Stimulated activated CD8-positive, alpha-beta memory T cell treated with anti-CD3 and anti-CD28 coated beads, Interleukin-15, amount 100 ng/mL, for 24 hours (primary cell): ENCODE measurements around the gene CEP20.
"Not testable (repeated sequence)": the region's sequence is repeated elsewhere in the genome, so short reads cannot be mapped to it uniquely, and the experiment has no call there.

ENCODE experiments used
- DNase-seq: peaks from one replicate; pipeline ENCODE4 v3.0.0-alpha.2; 2020; ENCODE audit warnings: low read depth

CEP20 gene, protein sequence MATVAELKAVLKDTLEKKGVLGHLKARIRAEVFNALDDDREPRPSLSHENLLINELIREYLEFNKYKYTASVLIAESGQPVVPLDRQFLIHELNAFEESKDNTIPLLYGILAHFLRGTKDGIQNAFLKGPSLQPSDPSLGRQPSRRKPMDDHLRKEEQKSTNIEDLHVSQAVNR

DNA sequence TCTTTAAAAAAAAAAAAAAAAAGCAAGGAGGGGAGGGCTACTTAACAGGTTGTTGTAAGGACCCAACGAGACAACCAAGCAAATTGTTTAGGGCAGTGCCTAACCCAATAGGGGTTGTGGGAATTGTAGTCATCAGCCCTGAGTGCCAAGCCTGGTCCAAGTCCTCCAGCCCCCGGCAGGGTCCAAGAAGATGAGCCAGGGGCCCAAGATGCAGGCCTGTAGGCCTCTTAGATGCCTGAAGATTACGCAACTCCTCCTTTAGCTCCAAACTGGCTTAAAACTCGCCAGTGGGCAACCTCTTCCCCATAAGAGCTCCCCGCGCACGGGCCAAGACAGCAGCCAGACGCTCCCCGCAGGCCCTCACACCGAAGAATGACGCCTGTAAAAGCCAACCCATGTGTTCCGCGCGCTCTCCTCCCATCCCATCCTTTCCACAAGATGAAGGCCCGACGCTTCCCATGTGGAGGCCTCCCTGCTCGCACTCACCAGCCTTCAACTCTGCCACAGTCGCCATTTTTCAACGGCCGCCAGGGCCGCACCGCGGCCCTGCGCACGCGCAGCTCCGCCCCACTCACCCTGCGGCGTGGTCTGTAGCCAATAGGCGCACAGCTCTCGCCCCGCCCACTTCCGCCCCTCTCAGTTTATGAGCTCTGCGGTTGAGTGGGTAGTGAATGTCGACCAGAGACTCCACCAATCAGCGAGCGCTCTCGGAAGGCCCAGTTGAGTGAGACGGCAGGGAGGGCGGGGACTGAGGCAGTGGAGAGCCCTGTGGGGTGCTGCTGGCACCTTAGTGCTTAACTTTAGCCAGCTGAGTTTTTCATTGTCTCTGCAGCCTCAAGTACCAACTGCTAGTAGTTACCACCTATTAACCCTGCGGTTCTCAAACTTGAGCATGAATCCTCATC, at the start of gene CEP20:
CEP20 (minus strand) TSS at position 532 of the 905 bp plus-strand sequence; CDS start at position 514, 18 bp downstream.
- DNase-seq = peak; percentile 99

DNA sequence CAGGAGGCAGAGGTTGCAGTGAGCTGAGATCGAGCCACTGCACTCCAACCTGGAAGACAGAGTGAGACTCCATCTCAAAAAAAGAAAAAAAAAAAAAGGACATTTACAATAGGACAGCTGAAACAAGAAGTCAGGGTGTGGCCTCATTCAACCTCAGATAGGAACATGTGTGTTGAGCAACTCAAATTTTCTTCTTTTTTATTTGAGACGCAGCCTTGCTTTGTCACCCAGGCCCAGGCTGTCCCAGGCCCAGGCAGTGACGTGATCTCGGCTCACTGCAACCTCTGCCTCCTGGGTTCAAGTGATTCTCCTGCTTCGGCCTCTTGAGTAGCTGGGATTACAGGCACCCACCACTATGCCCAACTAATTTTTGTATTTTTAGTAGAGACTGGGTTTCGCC, 48.4 kb upstream of the CEP20 start:
- not testable (repeated sequence) for DNase-seq

GRCh38 chr16:15934991-15935390, 46.6 kb upstream of the CEP20 start:
- DNase-seq = no peak

GRCh38 chr16:15933781-15934180, 45.4 kb upstream of the CEP20 start:
- DNase-seq = no peak

DNA sequence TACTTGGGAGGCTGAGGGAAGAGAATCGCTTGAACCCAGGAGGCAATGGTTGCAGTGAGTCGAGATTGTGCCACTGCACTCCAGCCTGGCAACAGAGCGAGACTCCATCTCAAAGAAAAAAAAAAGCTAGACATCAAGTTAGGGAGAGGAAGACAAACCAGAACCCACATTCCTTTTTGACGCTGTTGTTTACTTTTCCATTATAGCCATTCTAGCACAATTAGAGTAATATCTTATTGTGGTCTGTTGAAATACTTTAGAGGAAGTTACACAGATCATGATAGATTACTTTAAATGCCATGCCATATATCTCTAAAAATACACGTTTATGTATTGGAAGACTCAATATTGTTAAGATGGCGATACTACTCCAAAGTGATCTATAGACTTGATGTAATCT, 44.5 kb upstream of the CEP20 start:
- DNase-seq = no peak

GRCh38 chr16:15928261-15929104, 40.1 kb upstream of the CEP20 start:
- DNase-seq = no peak

GRCh38 chr16:15925631-15926030, 37.2 kb upstream of the CEP20 start:
- DNase-seq = no peak

GRCh38 chr16:15924996-15925395, 36.6 kb upstream of the CEP20 start:
- no peak for DNase-seq

DNA sequence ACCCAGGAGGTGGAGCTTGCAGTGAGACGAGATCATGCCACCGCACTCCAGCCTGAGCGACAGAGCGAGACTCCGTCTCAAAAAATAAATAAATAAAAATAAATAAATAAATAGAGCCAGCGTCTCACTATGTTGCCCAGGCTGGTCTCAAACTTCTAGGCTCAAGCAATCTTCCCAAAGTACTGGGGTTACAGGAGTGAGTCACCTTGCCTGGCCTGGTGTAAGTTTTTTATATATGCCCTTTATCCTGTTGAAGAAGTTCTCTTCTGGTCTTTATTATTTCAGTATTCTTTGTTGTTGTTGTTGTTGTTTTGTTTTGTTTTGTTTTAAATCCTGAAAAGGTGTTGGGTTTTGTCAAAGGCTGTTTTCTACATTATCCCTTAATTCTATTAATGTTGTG, 30.9 kb upstream of the CEP20 start:
- DNase-seq = no peak

- not testable (repeated sequence) for DNase-seq
Measured at GRCh38 chr16:15918314-15918713, 29.9 kb upstream of the CEP20 start.

DNA sequence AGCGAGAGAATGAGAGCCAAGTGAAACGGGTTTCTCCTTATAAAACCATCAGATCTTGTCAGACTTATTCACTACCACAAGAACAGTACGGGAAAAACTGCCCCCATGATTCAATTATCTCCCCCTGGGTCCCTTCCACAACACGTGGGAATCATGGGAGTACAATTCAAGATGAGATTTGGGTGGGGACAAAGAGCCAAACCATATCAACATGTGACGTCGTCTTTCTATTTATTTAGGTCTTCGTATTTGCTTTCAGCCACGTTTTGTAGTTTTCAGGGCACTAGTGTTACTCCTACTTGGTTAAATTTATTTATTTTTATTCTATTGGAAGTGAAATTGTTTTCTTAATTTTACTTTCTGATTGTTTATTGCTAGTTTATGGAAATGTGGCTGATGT, 27.9 kb upstream of the CEP20 start:
- DNase-seq = no peak

DNA sequence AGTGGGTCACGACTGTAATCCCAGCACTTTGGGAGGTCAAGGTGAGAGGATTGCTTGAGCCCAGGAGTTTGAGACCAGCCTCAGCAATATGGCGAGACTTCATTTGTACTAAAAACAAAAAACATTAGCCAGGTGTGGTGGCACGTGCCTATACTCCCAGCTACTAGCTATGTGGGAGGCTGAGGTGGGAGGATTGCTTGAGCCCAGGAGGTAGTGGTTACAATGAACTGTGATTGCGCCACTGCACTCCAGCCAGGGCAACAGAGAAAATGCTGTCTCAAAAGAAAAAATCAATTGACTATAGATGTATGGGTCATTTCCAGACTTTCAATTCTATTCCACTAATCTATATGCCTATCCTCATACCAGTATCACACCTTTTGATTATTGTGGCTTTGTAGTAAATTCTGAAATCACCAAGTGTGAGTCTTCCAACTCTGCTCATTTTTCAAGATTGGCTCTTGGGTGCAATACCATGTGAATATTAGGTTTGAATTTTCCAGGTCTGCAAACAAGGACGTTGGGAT, 27.2 kb upstream of the CEP20 start:
- DNase-seq = no peak

DNA sequence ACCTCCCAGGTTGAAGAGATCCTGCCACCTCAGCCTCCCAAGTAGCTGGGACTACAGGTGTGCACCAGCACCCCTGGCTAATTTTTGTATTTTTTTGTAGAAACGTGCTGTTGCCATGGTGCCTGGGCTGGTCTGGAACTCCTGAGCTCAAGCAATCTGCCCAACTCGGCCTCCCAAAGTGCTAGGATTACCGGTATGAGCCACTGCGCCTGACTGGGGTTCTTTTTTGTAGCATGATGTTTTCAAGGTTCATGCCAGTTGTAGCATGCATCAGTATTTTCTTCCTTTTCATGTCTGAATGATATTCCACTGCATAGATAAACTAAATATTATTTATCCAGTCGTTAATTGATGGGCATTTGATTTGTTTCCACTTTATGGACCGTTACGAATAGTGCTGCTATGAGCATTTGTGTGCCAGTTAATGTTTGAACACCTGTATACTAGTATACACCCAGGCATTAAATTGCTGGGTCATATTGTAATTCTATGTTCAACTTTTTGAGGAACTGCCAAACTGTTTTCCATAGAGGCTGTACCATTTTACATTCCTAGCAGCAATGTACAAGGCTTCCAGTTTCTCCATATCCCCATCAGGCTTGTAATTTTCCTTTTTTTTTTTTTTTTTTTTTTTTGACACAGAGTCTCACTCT, 24.8 kb upstream of the CEP20 start:
- DNase-seq = no peak

- DNase-seq = no peak
Measured at GRCh38 chr16:15911198-15911597, 22.8 kb upstream of the CEP20 start.

GRCh38 chr16:15907863-15908478, 19.6 kb upstream of the CEP20 start:
- DNase-seq = no peak

- no peak for DNase-seq
Measured at GRCh38 chr16:15906439-15906838, 18.0 kb upstream of the CEP20 start.

- no peak for DNase-seq
Measured at GRCh38 chr16:15903960-15904359, 15.6 kb upstream of the CEP20 start.

- DNase-seq = no peak
Measured at GRCh38 chr16:15900901-15901500, 12.6 kb upstream of the CEP20 start.

DNA sequence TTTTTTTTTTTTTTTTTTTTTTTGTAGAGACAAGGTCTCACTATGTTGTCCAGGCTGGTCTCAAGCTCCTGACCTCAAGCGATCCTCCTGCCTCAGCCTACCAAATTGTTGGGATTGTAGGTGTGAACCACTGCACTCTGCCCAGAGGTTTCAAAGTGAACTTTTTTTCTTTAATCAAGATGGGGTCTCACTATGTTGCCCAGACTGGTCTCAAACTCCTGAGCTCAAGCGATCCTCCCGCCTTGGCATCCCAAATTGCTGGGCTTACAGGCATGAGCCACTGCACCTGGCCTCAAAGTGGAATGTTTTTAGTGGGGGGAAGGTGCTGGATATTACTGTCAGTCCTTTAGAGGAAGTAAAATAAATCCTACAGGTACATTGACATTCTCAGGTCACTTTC, 12.0 kb upstream of the CEP20 start:
- DNase-seq = no peak

DNA sequence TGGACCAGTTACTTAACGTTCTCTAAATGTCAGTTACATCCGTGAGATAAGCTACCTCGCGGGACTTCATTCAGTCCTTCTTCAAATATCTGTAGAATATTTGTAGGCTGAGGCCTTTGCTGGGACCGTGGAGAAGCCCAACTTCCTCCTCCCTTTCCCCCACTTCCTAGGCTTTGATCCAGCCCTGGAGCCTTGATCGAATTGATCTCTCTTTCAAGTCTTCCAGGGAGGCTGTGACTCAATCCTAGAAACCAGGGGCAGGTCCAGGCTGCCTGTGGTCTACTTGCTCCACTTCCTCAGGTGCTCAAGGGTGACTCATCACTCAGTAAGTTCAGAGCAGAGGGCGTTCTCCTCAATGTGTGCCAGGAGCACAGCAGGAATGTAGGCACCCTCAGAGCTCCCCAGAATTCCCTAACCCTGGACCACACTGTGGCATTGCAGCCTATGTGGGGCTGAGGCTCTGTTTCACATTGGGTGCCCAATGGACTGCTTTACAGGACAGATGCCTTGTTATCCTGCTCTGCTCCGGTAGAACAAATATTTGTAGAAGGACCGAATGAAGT, 11.2 kb upstream of the CEP20 start:
- DNase-seq = no peak

DNA sequence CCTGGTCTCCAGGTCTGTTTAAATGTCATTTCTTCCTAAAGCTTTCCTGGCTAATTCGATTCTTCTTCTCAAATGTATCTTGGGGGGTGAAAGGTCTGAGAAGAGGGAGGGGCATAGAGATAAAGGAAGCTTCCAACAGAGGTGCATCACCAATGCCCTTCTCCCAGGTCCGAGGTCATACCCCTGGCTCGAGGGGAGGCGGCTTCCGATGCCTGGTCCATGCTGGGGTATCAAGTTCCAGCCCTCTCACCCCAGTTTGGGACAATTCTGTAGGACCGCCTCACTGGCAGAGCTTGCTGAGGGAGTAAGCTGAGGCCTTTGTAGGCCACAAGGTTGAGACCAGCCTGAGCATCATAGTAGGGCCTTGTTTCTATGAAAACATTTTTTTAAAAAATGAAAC, 10.3 kb upstream of the CEP20 start:
- DNase-seq = no peak
